PFSK-1 (cell line): ENCODE results near the gene OIT3.

Source experiments
- FOXP2 ChIP-seq: optimal IDR thresholded peaks from 2 replicates; pipeline ENCODE3; 2011; ENCODE audit warnings: borderline replicate concordance, control low read depth, inconsistent platforms; ENCODE audit not compliant: insufficient read depth; ENCODE audit errors: extremely low read length, extremely low read depth
- POLR2AphosphoS5 ChIP-seq: IDR thresholded peaks from 2 replicates; pipeline ENCODE4 v1.6.1; 2012; ENCODE audit warnings: low read depth, mild to moderate bottlenecking, control low read depth, low read length, moderate library complexity
- SIN3A ChIP-seq: IDR thresholded peaks from 2 replicates; pipeline ENCODE4 v1.6.1; 2012; ENCODE audit warnings: mild to moderate bottlenecking, low read length, moderate library complexity, borderline replicate concordance; ENCODE audit not compliant: insufficient read depth
- TAF1 ChIP-seq: IDR thresholded peaks from 2 replicates; pipeline ENCODE4 v1.6.1; 2012; ENCODE audit warnings: low read length, control low read depth, borderline replicate concordance; ENCODE audit not compliant: insufficient read depth
- TF ChIP-seq, protein P1 (sequence below), 2 experiments: IDR thresholded peaks; 2 replicates each; pipeline versions ENCODE4 v1.6.1 to v1.8.0; 2011 to 2012; ENCODE audit warnings: low read depth in 2 of 2, low read length in 2 of 2, control low read depth in 1 of 2, inconsistent platforms in 1 of 2, mild to moderate bottlenecking in 1 of 2, moderate library complexity in 1 of 2; ENCODE audit not compliant: insufficient read depth in 1 of 2

GRCh38 chr10:72952189-72952588, 58.6 kb downstream of the OIT3 start:
- TF ChIP-seq POLR2AphosphoS5 = no peak
- TF ChIP-seq, protein P1, sequence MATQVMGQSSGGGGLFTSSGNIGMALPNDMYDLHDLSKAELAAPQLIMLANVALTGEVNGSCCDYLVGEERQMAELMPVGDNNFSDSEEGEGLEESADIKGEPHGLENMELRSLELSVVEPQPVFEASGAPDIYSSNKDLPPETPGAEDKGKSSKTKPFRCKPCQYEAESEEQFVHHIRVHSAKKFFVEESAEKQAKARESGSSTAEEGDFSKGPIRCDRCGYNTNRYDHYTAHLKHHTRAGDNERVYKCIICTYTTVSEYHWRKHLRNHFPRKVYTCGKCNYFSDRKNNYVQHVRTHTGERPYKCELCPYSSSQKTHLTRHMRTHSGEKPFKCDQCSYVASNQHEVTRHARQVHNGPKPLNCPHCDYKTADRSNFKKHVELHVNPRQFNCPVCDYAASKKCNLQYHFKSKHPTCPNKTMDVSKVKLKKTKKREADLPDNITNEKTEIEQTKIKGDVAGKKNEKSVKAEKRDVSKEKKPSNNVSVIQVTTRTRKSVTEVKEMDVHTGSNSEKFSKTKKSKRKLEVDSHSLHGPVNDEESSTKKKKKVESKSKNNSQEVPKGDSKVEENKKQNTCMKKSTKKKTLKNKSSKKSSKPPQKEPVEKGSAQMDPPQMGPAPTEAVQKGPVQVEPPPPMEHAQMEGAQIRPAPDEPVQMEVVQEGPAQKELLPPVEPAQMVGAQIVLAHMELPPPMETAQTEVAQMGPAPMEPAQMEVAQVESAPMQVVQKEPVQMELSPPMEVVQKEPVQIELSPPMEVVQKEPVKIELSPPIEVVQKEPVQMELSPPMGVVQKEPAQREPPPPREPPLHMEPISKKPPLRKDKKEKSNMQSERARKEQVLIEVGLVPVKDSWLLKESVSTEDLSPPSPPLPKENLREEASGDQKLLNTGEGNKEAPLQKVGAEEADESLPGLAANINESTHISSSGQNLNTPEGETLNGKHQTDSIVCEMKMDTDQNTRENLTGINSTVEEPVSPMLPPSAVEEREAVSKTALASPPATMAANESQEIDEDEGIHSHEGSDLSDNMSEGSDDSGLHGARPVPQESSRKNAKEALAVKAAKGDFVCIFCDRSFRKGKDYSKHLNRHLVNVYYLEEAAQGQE (IDR thresholded peaks at IDR 0.05; ENCODE audit: insufficient read depth in 1 of 2, low read depth in 2 of 2, low read length in 2 of 2) = no peak
- TF ChIP-seq SIN3A = no peak
- no peak for TF ChIP-seq TAF1
- TF ChIP-seq FOXP2 = no peak
